Sigmoid colon (tissue), 7 donors: ENCODE results near the gene CRYBG3. TPM values are rescaled to one million over a fixed set of nuclear protein-coding genes. Genes with fewer than 3 reads are reported as not detected.
A peak's percentile ranks its signal among the peaks of the same experiment; 100 is the strongest.

Experiments
- DNase-seq: peaks from one replicate; pipeline ENCODE4 v3.0.0-alpha.2; 2019
- H3K27ac ChIP-seq, 4 donors: fragments of 200-600 bp; sonication (generic); one replicate each; pipeline ENCODE4 v1.5.1; 2016 to 2019; ENCODE audit warnings: mild to moderate bottlenecking in 1 of 4
- H3K27me3 ChIP-seq, 3 donors: fragments of 200-600 bp; sonication (generic); one replicate each; pipeline ENCODE4 v1.5.1; 2019; ENCODE audit warnings: mild to moderate bottlenecking in 1 of 3
- H3K36me3 ChIP-seq, 4 donors: fragments of 200-600 bp; sonication (generic); one replicate each; pipeline ENCODE4 v1.5.1; 2016 to 2019
- H3K4me1 ChIP-seq, 4 donors: fragments of 200-600 bp; sonication (generic); one replicate each; pipeline ENCODE4 v1.5.1; 2017 to 2019
- H3K4me3 ChIP-seq, 4 donors: fragments of 200-600 bp; sonication (generic); one replicate each; pipeline ENCODE4 v1.5.1; 2017 to 2019; ENCODE audit warnings: mild to moderate bottlenecking in 2 of 4, moderate library complexity in 1 of 4
- H3K9me3 ChIP-seq, 4 donors: fragments of 200-600 bp in 3 of 4; sonication (generic) in 3 of 4; one replicate each; pipeline versions ENCODE4 v1.5.1 to v1.6.1; 2013 to 2019
- CTCF ChIP-seq, 4 experiments: fragments of 450-650 bp in 3 of 4; fragments of 200-600 bp in 1 of 4; IDR thresholded peaks; one replicate each; pipeline ENCODE4 v1.5.1; 2016 to 2019; ENCODE audit warnings: antibody characterized with exemption in 4 of 4, mild to moderate bottlenecking in 3 of 4, moderate library complexity in 2 of 4
- EP300 ChIP-seq, 4 donors: sonication (generic); formaldehyde crosslinking; IDR thresholded peaks; one replicate each; pipeline ENCODE4 v1.6.1; 2017; ENCODE audit warnings: antibody characterized with exemption in 4 of 4
- POLR2A ChIP-seq, 2 donors: fragments of 450-650 bp; IDR thresholded peaks; one replicate each; pipeline ENCODE4 v1.6.1; 2016; ENCODE audit warnings: antibody characterized with exemption in 2 of 2, mild to moderate bottlenecking in 2 of 2, moderate library complexity in 2 of 2
- POLR2AphosphoS5 ChIP-seq, 4 donors: sonication (generic); formaldehyde crosslinking; IDR thresholded peaks; one replicate each; pipeline ENCODE4 v1.6.1; 2017; ENCODE audit warnings: antibody characterized with exemption in 4 of 4
- WGBS, 2 donors: extraction: QIAGEN DNeasy Blood & Tissue Kit; methylation state at CpG; one replicate each; pipeline ENCODE4 v1.1.7; 2013; 5-methylcytosine and 5-hydroxymethylcytosine counted together
- intact Hi-C: fragments of 100-400 bp; cut with DNase I; formaldehyde crosslinking; loops from one replicate; pipeline ENCODE4 v1.15.1; 2023
- polyA plus RNA-seq, 3 donors: library from polyadenylated mRNA; stranded (reverse); fragments of 200-250 nt; gene quantifications; one replicate each; pipeline ENCODE4 v1.2.3, GENCODE V29; 2013
- total RNA-seq, 4 donors: library from RNA; depleted of rRNA; stranded (reverse); fragments of >200 nt; gene quantifications; one replicate each; pipeline ENCODE4 v1.1.0, GENCODE V29; 2016
- donor health status: healthy with polysubstance abuse.
- donor health status: Bipolar disorder and iron deficiency.
- donor health status: healthy.

The CRYBG3 gene
- total and polyA plus RNA-seq, 7 donors = 3.0 to 60.2 (median 37.8) TPM

- no peak for DNase-seq
- Histone ChIP-seq H3K27me3 (no peaks in the 10 kb centered on the region), H3K4me1 (peaks cover 0 to 8% (median 0%) of the 10 kb centered on the region in 4 donors), H3K36me3 (no peaks in the 10 kb centered on the region), H3K27ac (no peak overlapping the region), H3K4me3 (no peak overlapping the region), H3K9me3 (no peaks in the 10 kb centered on the region)
- intact Hi-C loops = no loop called here
- TF ChIP-seq POLR2A (IDR thresholded peaks at IDR 0.05) (no peak), CTCF (IDR thresholded peaks at IDR 0.05) (no peak), EP300 (IDR thresholded peaks at IDR 0.05) (no peak), POLR2AphosphoS5 (IDR thresholded peaks at IDR 0.05) (no peak)
- 56 to 72% methylated on average over 2 of the region's 2 CpGs for whole genome bisulfite sequencing, 2 donors
Measured at GRCh38 chr3:97816811-97817210, 5.0 kb upstream of the CRYBG3 start.

- Histone ChIP-seq H3K9me3 (no peaks in the 10 kb centered on the region), H3K4me3 (no peak overlapping the region), H3K36me3 (no peaks in the 10 kb centered on the region), H3K27me3 (no peaks in the 10 kb centered on the region), H3K27ac (no peak overlapping the region), H3K4me1 (peaks cover 0 to 8% (median 0%) of the 10 kb centered on the region in 4 donors)
- 61 to 66% methylated on average over 3 of the region's 3 CpGs for WGBS, 2 donors
- intact Hi-C loops = no loop called here
- no peak for DNase-seq
- TF ChIP-seq EP300 (IDR thresholded peaks at IDR 0.05) (no peak), POLR2A (IDR thresholded peaks at IDR 0.05) (no peak), CTCF (IDR thresholded peaks at IDR 0.05) (no peak), POLR2AphosphoS5 (IDR thresholded peaks at IDR 0.05) (no peak)
Measured at GRCh38 chr3:97817965-97818364, 3.8 kb upstream of the CRYBG3 start.

- intact Hi-C loops = loop anchor here (5.0 kb wide), 1 partner anchor 152 kb away; the partner anchor contains the start of gene RIOX2
- 73 to 83% methylated on average over 5 of the region's 5 CpGs for WGBS, 2 donors
- Histone ChIP-seq H3K27me3 (no peaks in the 10 kb centered on the region), H3K36me3 (no peaks in the 10 kb centered on the region), H3K4me1 (peaks cover 0 to 25% (median 18%) of the 10 kb centered on the region in 4 donors), H3K27ac (peak overlapping the region; percentile 89 to 94 (median 90)), H3K9me3 (no peaks in the 10 kb centered on the region), H3K4me3 (peak overlapping the region in 2 of 4 donors; percentile 68 to 85)
- DNase-seq = no peak
- TF ChIP-seq EP300 (IDR thresholded peaks at IDR 0.05) (no peak), POLR2AphosphoS5 (IDR thresholded peaks at IDR 0.05) (no peak), POLR2A (IDR thresholded peaks at IDR 0.05) (no peak), CTCF (IDR thresholded peaks at IDR 0.05) (no peak)
Measured at GRCh38 chr3:97820780-97821179, 1.0 kb upstream of the CRYBG3 start.

- peak overlapping the region; percentile 68 to 86 (median 84) for H3K4me3 ChIP-seq
- peak in 2 of 4 experiments; percentile 8 to 18 for TF ChIP-seq CTCF (IDR thresholded peaks at IDR 0.05)
- TF ChIP-seq POLR2A (IDR thresholded peaks at IDR 0.05) = no peak
- no peaks in the 10 kb centered on the region for H3K27me3 ChIP-seq
- no peaks in the 10 kb centered on the region for H3K36me3 ChIP-seq
- no peaks in the 10 kb centered on the region for H3K9me3 ChIP-seq
- H3K4me1 ChIP-seq = peaks cover 0 to 29% (median 21%) of the 10 kb centered on the region in 4 donors
- 1% methylated on average over 23 of the region's 23 CpGs for WGBS, 2 donors
- intact Hi-C loops = loop anchor here (5.0 kb wide), 1 partner anchor 151 kb away; the partner anchor contains the start of gene RIOX2
- DNase-seq = peak; percentile 77
- peak overlapping the region; percentile 89 to 94 (median 90) for H3K27ac ChIP-seq
Measured at GRCh38 chr3:97821287-97821773, 481 bp upstream of the CRYBG3 start.

- Histone ChIP-seq H3K9me3 (no peaks in the 10 kb centered on the region), H3K27me3 (no peaks in the 10 kb centered on the region), H3K4me3 (peak overlapping the region; percentile 68 to 86 (median 84)), H3K27ac (peak overlapping the region; percentile 89 to 94 (median 90)), H3K4me1 (peaks cover 0 to 39% (median 29%) of the 10 kb centered on the region in 4 donors), H3K36me3 (no peaks in the 10 kb centered on the region)
- DNase-seq = peak; percentile 83
- WGBS, 2 donors = 1% methylated on average over 36 of the region's 36 CpGs
- peak in 1 of 4 experiments; percentile 4 for TF ChIP-seq CTCF (IDR thresholded peaks at IDR 0.05)
- TF ChIP-seq POLR2AphosphoS5 (IDR thresholded peaks at IDR 0.05) = peak in 3 of 4 donors; percentile 32 to 57 (median 42)
- TF ChIP-seq EP300 (IDR thresholded peaks at IDR 0.05) = no peak
- no peak for TF ChIP-seq POLR2A (IDR thresholded peaks at IDR 0.05)
- intact Hi-C loops = loop anchor here (5.0 kb wide), 1 partner anchor 150 kb away; the partner anchor contains the start of gene RIOX2
Measured at GRCh38 chr3:97822359-97822775, 556 bp downstream of the CRYBG3 start.
